ENCODE data around the gene FBXW4. TPM values are rescaled to one million over a fixed set of nuclear protein-coding genes. Genes with fewer than 3 reads are reported as not detected.
A peak's percentile ranks its signal among the peaks of the same experiment; 100 is the strongest.

Gene FBXW4, protein sequence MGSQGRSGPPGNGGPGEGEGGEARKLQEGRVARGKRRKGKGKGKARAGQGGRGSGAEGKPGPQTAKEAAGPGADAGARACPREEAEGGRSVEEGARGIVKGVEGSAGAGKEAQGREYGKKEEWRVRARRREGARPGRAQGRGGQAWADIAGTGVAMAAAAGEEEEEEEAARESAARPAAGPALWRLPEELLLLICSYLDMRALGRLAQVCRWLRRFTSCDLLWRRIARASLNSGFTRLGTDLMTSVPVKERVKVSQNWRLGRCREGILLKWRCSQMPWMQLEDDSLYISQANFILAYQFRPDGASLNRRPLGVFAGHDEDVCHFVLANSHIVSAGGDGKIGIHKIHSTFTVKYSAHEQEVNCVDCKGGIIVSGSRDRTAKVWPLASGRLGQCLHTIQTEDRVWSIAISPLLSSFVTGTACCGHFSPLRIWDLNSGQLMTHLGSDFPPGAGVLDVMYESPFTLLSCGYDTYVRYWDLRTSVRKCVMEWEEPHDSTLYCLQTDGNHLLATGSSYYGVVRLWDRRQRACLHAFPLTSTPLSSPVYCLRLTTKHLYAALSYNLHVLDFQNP
- total RNA-seq, result 106 TPM
- long read RNA-seq, transcript FBXW4-201 (9 exons, 2,483 nt), result major isoform, 68 of 96 reads
- long read RNA-seq, partial matches to known transcripts, result 8 of 96 reads
- long read RNA-seq, other reads (novel, unspliced or antisense), result 20 of 96 reads

DNA sequence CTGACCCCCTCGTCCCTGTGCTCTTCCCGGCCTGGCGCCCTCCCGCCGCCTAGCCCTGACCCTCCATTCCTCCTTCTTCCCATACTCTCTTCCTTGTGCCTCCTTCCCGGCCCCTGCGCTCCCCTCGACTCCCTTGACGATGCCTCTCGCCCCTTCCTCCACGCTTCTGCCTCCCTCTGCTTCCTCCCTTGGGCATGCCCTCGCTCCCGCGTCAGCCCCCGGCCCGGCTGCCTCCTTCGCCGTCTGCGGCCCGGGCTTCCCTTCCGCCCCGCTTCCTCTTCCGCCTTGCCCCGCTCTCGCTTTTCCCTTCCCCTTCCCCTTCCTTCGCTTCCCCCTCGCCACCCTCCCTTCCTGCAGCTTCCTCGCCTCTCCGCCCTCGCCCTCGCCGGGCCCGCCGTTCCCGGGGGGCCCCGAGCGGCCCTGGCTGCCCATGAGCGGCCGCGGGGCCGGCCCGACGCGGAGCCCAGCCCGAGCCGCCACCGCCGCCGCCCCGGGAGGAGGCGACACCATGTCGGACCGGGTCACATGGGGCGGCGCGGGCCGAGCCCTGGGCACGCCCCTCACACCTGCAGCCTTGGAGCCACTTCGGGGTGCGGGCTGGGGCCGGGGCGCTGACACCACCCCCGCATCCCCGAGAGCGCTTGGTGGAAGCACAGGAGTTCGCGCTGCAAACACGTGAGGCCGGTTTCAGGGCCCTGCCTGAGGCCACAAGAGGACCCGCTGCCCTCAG, at the start of gene FBXW4:
TSS of gene FBXW4 (minus strand) at position 497 of the 730 bp plus-strand sequence. CDS start at position 432, 65 bp downstream.
- peak; percentile 73 for DNase-seq
- peak; percentile 79 for ATAC-seq (ENCODE audit: poor library complexity)
- intact Hi-C loops (cut with DNase I), result no loop called here

DNA sequence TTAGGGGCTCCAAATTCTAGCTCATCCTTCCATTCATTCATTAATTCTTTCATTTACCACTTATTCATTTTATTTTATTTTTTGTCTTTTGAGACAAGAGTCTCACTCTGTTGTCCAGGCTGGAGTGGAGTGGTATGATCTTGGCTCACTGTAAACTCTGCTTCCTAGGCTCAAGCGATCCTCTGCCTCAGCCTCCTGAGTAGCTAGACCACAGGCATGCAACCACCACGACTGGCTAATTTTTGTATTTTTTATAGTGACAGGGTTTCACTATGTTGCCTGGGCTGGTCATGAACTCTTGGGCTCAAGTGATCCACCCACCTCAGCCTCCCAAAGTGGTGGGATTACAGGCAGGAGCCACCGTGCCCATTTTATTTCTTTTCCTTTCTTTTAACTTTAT, 49.3 kb upstream of the FBXW4 start:
- intact Hi-C loops (cut with DNase I), result no loop called here
- no peak for DNase-seq
- ATAC-seq (ENCODE audit: poor library complexity), result no peak

DNA sequence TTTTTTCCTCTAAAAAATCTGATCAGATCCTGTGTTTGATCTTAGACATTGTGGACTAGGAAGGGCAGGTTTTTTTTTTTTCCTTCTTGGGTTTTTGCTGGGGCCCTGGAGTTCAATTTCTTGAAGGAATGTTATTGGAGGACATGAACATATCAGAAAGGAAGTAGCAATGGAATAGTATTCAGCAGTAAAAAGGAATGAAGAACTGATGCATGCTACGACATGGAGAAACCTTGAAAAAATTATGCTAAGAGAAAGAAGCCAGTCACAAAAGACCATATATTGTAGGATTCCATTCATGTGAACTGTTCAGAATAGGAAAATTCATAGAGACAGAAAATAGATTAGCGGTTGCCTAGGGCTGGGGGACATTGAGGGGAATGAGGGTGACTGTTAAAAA, 47.0 kb upstream of the FBXW4 start:
- ATAC-seq (ENCODE audit: poor library complexity) (no peak), DNase-seq (no peak)
- intact Hi-C loops (cut with DNase I), result no loop called here

DNA sequence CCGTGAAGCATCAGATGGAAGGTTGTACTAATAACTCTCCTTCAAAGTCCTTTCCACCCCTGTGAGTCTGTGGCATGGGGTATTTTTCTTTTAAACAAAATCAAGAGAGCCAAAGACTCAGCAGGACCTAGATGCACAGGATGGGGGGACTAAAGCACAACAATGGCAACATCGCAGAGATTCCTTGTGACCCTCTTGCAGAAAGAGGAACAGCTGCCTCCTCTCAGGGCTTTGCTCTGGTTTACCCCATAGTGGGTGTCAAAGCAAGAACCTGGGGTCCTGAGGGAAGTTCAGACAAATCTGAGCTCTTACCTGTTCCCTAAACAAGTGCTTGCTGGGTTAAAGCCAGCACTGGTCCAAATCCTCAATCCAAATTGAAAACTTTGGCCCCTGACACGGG, 41.7 kb upstream of the FBXW4 start:
- intact Hi-C loops (cut with DNase I), result no loop called here
- DNase-seq (no peak), ATAC-seq (ENCODE audit: poor library complexity) (no peak)

DNA sequence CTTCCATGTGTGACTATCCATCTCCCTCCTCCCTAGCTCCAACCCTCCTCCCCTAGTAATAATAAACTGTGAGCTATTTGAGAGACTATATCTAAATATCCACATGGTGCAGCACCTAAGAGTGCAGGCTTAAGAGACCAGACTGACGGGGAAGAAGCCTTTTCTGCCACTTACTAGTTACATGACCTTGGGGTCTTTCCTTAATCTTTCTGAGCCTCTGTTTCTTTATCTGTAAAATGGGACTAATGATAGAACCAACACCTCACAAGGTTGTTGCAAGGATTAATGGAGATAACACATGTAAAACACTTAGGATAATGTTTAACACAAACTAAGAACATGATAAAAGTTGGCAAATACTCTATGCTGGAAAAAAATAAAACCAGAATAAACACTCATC, 37.1 kb upstream of the FBXW4 start:
- intact Hi-C loops (cut with DNase I), result no loop called here
- ATAC-seq (ENCODE audit: poor library complexity), result no peak
- no peak for DNase-seq

DNA sequence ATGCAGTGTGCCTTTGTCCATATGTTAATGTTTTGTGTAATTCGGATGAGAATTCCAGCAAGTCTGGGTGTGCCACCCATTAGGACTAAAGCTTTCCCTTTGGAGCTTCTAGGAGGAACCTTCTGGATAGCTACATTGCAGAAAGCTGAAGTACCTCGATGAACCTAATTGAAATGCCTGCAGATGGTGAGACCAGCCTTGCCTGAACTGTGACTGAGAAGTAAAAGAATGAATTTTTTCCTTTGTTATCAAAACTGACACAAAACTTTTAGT, 31.1 kb upstream of the FBXW4 start:
- intact Hi-C loops (cut with DNase I), result no loop called here
- DNase-seq (no peak), ATAC-seq (ENCODE audit: poor library complexity) (no peak)

DNA sequence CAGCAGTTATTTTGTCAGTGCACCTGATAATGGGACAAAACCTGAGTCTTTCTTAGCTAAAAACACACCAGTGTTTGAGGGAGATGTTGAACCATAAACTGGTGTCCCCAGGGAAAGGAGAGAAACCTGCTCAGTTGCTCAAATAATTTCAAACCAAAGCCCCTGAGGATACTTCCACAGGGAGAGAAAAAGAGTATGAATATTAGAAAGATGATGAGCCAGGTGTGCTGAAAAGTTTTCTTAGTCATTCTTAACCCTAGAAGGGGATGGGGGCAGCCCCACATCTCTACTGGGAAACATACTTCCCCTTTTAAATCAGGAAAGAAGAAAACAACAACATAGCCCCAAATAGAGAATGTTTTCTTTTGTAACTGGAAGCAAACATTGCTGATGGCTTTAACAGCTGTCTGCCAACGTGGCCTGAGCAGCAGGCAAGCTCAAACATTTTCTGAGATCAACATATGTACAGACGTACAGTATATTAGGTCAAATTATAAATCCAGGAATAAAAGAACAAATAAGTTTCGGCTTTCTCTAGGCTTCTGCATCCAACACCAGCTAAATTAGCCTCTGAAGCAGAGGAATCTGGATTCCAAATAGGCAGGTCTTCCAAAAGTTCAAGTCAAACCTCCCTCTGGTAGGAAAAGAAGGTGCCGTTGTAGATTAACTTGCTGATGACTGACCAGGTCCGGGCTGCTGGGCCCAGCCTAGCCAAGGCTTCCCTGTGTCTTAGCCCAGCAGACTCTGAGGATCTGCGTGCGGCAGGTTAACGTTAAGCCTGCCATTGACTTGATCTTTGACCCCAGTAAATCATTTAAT, 30.5 kb upstream of the FBXW4 start:
- ATAC-seq (ENCODE audit: poor library complexity) (no peak), DNase-seq (no peak)
- intact Hi-C loops (cut with DNase I), result no loop called here

DNA sequence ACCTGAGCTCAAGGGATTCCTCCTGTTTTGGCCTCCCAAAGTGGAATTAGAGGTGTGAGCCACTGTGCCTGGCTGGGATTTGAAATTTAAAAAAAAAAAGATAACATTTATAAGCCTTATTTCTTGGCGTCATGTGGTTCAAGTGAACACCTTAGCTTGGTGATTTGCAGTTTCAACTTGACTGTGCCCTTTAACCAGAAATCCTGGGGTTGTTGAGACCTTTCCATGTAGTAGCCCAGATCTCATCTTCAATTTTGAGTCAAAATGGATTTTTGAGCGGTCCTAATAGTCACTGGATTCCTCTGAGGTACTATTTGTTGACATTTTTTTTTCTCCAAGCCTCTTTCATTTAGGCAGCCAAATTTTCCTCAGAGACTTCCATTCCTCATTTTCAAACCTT, 29.5 kb upstream of the FBXW4 start:
- intact Hi-C loops (cut with DNase I), result no loop called here
- no peak for ATAC-seq (ENCODE audit: poor library complexity)

DNA sequence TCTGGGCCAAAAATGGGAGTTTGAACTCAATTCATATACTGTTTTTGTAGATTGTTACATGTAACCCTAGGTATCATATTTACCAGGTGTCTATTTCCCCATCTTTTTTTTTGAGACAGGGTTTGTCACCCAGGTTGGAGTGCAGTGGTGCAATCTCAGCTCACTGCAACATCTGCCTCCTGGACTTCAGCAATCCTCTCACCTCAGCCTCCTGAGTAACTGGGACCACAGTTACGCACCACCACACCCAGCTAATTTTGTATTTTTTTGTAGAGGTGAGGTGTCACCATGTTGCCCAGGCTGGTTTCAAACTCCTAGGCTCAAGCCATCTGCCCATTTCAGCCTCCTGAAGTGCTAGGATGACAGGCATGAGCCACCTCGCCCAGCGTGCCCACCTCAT, 28.2 kb upstream of the FBXW4 start:
- ATAC-seq (ENCODE audit: poor library complexity) (no peak), DNase-seq (no peak)
- intact Hi-C loops (cut with DNase I), result no loop called here

More for the DNA sequence above, 29.5 kb upstream of the FBXW4 start:
- DNase-seq, result no peak

DNA sequence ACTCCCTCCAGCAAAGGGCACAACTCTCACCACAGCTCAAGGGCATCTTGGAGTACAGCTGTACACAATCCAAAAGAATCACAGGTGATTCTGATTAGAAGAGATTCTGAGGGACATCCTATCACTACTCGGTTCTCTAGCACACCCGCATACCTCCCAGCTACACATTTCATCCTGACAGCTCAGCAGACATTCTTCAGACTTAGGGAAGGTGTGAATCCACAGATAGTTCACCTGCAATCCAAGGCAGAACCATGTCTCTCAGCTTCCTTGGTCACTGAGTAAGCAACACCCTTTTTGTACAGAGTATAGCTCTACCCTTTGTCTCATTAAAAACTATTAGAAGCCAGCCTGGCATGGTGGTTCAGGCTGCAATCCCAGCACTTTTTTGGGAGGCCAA, 26.8 kb upstream of the FBXW4 start:
- intact Hi-C loops (cut with DNase I), result no loop called here
- DNase-seq, result no peak
- ATAC-seq (ENCODE audit: poor library complexity), result no peak

DNA sequence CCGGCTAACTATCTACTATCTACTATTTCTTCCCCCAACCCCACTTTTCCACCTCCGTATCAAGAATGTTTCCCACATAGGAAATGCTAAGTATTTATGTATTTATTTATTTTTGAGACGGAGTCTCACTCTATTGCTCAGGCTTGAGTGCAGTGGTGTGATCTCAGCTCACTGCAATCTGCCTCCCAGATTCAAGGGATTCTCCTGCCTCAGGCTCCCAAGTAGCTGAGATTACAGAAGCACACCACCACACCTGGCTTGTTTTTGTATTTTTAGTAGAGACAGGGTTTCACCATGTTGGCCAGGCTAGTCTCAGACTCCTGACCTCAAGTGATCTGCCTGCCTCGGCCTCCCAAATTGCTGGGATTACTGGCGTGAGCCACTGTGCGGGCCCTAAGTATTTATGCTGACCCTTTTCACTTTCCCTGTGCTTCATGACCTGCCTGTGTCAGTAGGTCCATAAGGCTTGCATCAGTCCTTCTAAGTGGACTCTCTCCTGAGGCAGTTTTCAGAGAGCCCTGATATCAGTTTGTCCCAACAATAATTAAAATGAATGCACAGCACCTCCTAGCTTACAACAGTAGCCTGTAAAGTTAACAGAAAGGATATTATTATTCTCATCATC, 25.7 kb upstream of the FBXW4 start:
- ATAC-seq (ENCODE audit: poor library complexity), result no peak
- DNase-seq, result no peak
- intact Hi-C loops (cut with DNase I), result no loop called here

DNA sequence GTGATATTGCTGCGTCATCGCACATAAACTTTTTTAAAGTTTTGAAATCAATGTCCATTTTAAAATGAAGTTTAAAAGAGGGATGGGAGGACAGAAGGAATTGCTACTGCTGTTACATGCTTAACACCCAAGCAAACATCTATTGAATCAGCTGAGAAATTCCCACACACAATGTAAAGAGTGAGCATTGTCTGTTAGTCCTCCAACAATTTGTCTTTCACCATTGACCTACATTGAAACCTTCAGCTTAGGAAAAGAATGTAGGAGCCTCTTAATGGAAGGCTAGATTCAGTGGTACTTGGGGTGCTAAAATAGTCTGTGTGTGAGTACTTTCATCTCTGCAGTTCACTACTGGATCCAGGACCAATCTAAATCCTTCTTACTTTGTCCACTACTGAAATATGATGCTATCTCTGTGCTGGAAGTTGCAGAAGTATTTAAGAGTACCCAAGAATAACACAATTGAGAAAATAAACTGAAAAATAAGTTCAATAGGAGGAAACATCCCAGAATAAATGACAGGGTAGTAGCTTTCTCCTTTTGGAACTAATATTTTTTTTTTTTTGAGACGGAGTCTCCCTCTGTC, 23.8 kb upstream of the FBXW4 start:
- DNase-seq (no peak), ATAC-seq (ENCODE audit: poor library complexity) (no peak)
- intact Hi-C loops (cut with DNase I), result no loop called here

DNA sequence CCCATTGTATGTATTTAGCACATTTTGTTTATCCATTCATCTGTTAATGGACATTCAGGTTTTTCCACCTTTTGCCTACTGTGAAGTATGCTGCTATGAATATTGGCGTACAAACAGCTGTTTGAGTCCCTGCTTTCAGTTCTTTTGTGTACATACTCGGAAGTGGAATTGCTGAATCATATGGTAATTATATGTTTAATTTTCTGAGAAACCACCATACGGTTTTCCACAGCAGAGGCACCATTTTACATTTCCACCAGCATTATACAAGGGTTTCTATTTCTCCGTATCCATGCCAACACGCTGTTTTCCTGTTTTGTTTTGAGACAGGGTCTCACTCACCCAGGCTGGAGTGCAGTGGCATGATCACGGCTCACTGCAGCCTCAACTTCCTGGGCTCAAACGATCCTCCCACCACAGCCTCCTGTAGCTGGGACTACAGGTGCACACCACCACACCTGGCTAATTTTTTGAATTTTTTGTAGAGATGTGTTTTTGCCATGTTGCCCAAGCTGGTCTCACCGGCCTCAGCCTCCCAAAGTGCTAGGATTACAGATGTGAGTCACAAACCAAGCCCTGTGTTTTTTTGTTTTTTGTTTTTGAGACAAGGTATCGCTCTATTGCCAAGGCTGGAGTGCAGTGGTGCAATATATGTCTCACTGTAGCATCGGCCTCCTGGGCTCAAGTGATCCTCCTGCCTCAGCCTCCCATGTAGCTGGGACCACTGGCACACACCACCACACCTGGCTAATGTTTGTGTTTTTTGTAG, 22.1 kb upstream of the FBXW4 start:
- DNase-seq (no peak), ATAC-seq (ENCODE audit: poor library complexity) (no peak)
- intact Hi-C loops (cut with DNase I), result no loop called here

DNA sequence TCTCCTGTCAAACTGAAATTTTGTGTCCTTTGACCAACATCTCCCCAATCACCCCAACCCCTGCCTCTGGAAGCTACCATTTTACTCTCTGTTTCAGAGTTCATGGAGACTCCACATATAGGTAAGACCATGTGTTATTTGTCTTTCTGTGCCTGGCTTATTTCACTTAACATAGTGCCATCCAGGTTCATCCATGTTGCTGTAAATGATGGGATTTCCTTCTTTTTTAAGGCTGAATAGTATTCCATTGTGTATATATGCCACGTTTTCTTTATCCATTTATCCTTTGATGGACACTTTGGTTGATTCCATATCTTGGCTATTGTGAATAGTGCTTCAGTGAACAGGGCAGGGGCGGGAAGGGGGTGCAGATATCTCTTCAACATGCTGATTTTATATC, 18.0 kb upstream of the FBXW4 start:
- intact Hi-C loops (cut with DNase I), result no loop called here
- ATAC-seq (ENCODE audit: poor library complexity) (no peak), DNase-seq (no peak)

DNA sequence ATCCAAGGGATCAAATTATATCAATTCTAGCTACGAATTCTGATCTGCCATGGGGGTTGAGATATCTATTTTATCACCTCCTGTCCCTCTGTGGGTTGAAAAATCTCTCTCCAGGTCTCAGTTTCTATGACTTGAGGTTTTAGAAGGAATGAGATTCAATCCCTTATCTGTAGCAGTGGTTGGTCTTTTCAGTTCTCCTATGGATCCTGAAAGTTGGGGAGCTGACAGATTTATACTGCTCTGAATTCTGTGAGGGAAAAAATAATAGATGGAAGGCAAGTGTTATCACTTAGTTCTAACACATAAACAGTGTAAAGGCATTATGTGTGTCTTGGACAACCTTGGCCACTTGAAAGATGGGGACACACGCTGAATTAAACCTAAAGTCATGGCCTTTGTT, 15.8 kb upstream of the FBXW4 start:
- no peak for ATAC-seq (ENCODE audit: poor library complexity)
- intact Hi-C loops (cut with DNase I), result no loop called here
- no peak for DNase-seq

DNA sequence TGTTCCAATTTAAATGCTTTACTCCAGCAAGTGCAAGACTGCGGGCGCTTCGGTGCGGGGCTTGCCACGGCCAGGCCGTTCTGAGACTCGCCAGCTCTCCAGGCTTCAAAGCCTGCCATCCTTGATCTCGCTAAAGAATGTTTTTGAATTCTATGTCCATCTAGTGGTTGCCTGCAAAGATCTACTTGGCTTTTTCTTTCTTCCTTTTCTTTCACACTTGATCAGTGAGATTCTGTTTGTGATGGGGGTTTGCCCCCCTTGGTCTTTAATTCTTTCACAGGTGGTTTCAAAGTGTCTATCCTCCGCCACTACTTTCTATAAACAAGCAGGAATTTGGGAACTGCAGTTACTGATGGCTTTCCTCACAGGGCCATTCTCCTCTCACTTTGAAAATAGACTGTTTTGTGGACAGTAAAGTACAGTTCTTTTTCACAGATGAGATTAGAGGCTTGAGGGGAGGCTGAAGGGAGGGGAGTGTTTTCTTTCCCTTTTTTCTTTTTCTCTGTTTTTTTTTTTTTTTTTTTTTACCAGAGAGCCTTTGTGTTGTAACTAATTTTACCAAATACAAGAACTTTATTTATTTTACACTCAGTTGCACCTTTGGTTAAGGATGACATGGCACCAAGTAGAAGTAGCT, 15.2 kb upstream of the FBXW4 start:
- ATAC-seq (ENCODE audit: poor library complexity) (no peak), DNase-seq (no peak)
- intact Hi-C loops (cut with DNase I), result no loop called here

DNA sequence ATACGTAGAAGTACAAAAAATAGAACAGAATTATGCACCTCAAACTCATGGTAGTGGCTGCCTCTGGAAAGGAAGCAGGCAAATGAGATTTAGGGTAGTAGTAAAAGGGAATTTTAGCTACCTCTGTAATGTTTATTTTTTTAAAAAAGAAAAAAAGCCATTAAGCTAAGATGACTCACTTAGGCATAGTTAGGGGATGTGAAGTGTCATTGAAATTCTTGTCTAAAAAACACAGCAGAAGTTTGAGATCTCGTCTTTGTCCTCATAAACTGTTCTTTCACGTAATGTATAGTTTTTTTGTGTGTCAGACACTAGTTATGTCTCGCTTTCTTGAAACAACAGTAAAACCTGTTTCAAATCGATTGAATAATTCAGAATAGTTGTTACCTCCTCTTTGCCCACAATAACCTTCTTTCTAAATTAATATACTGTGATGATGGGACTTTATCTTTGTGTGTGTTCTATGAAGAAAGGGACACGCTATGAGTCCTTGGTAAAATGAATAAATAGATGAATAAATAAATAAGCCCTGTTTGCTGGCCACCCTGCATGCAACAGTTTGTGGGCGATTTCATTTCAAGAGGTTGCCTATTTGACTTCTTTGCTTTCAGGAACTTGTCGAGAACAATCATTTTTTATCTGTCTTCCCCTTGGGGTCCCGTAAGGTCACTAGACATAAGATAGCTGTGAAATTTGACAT, 14.5 kb upstream of the FBXW4 start:
- ATAC-seq (ENCODE audit: poor library complexity), result no peak
- DNase-seq, result no peak
- intact Hi-C loops (cut with DNase I), result no loop called here

All from Right ventricle myocardium superior (tissue), 1 donor.